Gastrocnemius medialis (tissue), 4 donors: ENCODE results near the gene PSMD9. TPM values are rescaled to one million over a fixed set of nuclear protein-coding genes. Genes with fewer than 3 reads are reported as not detected.
"Not testable (repeated sequence)": the region's sequence is repeated elsewhere in the genome, so short reads cannot be mapped to it uniquely, and the experiment has no call there.

Experiments
- ATAC-seq, 2 donors: fragments of 150-250 bp; one replicate each; pipeline ENCODE4 v1.9.1; 2016
- DNase-seq, 2 donors: peaks; one replicate each; pipeline ENCODE4 v3.0.0-alpha.2; 2019
- H3K27ac ChIP-seq, 4 donors: fragments of 200-600 bp; sonication (generic); 1 replicate in 1 of 4; 2 replicates in 3 of 4; pipeline ENCODE4 v1.5.1; 2016 to 2018; ENCODE audit warnings: mild to moderate bottlenecking in 2 of 4, moderate library complexity in 1 of 4
- H3K27me3 ChIP-seq, 3 donors: fragments of 200-600 bp; sonication (generic) in 2 of 3; 1 replicate in 1 of 3; 2 replicates in 2 of 3; pipeline versions ENCODE4 v1.5.1 to v1.6.0; 2016 to 2019; ENCODE audit warnings: mild to moderate bottlenecking in 1 of 3, moderate library complexity in 1 of 3
- H3K36me3 ChIP-seq, 2 donors: fragments of 200-600 bp; sonication (generic) in 1 of 2; one replicate each; pipeline ENCODE4 v1.5.1; 2017 to 2018
- H3K4me1 ChIP-seq, 2 donors: fragments of 200-600 bp; sonication (generic) in 1 of 2; one replicate each; pipeline ENCODE4 v1.5.1; 2016 to 2017; ENCODE audit warnings: mild to moderate bottlenecking in 2 of 2
- H3K4me3 ChIP-seq, 4 donors: fragments of 200-600 bp; sonication (generic) in 3 of 4; 1 replicate in 1 of 4; 2 replicates in 3 of 4; pipeline ENCODE4 v1.5.1; 2016 to 2019; ENCODE audit warnings: mild to moderate bottlenecking in 2 of 4
- H3K9me3 ChIP-seq, 3 donors: fragments of 200-600 bp; sonication (generic) in 2 of 3; 1 replicate in 1 of 3; 2 replicates in 2 of 3; pipeline ENCODE4 v1.5.1; 2016 to 2019
- POLR2A ChIP-seq, 2 donors: fragments of 450-650 bp; IDR thresholded peaks; one replicate each; pipeline ENCODE4 v1.6.1; 2017; ENCODE audit warnings: antibody characterized with exemption in 2 of 2, mild to moderate bottlenecking in 2 of 2, moderate library complexity in 2 of 2
- in situ Hi-C, 4 donors: fragments of 200-750 bp; cut with MboI; loops; one replicate each; pipeline versions ENCODE4 v1.15.0 to v1.8.0; 2017; ENCODE audit warnings: low sequenced_read_pairs in 4 of 4
- intact Hi-C: fragments of 100-400 bp; cut with DNase I; formaldehyde crosslinking; loops from one replicate; pipeline ENCODE4 v1.15.1; 2023; ENCODE audit warnings: low total_unique reads
- total RNA-seq, 4 donors: library from RNA; depleted of rRNA; stranded (reverse); fragments of >200 nt; gene quantifications; one replicate each; pipeline versions ENCODE4 v1.1.0 to v1.2.3, GENCODE V29; 2016
- TF ChIP-seq, protein P1 (sequence below), 5 experiments: fragments of 450-650 bp in 3 of 5; fragments of 200-600 bp in 2 of 5; sonication (generic) in 2 of 5; IDR thresholded peaks in 4 of 5; conservative IDR thresholded peaks in 1 of 5; 1 replicate in 4 of 5; 2 replicates in 1 of 5; pipeline ENCODE4 v1.5.1; 2016 to 2019; ENCODE audit warnings: antibody characterized with exemption in 5 of 5, mild to moderate bottlenecking in 3 of 5, moderate library complexity in 3 of 5

Gene PSMD9
- total RNA-seq, 4 donors from 2014 or later: 16.5 to 84.9 (median 47.0) TPM

DNA sequence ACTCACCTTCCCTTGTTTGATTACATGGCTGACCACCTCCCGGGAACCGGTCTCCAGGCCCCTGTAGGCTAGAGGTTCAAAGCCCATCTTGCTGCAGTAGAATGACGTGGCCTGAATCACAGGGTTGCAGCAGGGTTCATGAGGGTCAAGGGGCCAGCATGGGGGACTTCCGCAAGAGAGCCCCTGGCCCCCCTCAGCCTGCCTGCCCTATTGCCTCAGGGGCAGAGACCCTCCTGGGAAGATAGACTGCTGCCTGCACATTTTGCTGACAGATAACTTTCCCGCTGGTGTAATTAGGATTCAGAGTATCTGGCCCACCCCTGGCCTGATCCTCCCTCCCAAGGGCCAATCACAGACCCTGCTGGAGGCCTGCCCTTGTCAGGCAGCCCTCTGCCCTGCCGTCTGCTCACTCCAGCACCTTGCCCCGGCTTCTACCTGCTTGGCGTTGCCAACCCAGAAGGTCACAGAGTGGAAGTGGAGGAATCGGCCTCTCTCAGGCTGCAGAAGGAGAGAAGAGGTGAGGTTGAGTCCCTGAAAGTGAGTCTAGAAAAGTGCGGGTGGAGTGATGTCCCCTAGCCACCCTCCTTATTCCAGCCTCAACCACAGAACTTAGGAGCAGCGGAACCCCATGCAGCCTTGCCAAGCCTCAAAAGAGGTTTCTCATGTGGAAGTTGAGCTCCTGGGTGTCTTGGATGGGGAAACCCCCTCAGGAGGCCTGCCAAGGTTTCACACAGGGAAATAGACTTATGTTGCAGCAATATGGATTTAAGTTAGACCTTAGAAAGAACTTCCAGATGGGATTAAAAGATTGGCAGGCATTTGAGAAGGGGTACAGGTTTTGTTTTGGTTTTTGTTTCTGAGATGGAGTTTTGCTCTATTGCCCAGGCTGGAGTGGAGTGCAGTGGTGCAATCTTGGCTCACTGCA lies 31.0 kb upstream of the PSMD9 start:
- no peak for ATAC-seq
- TF ChIP-seq, protein P1, sequence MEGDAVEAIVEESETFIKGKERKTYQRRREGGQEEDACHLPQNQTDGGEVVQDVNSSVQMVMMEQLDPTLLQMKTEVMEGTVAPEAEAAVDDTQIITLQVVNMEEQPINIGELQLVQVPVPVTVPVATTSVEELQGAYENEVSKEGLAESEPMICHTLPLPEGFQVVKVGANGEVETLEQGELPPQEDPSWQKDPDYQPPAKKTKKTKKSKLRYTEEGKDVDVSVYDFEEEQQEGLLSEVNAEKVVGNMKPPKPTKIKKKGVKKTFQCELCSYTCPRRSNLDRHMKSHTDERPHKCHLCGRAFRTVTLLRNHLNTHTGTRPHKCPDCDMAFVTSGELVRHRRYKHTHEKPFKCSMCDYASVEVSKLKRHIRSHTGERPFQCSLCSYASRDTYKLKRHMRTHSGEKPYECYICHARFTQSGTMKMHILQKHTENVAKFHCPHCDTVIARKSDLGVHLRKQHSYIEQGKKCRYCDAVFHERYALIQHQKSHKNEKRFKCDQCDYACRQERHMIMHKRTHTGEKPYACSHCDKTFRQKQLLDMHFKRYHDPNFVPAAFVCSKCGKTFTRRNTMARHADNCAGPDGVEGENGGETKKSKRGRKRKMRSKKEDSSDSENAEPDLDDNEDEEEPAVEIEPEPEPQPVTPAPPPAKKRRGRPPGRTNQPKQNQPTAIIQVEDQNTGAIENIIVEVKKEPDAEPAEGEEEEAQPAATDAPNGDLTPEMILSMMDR (IDR thresholded peaks at IDR 0.05 in 4 of 5, conservative IDR thresholded peaks at IDR 0.05 in 1 of 5): no peak
- TF ChIP-seq POLR2A (IDR thresholded peaks at IDR 0.05): no peak
- no peak overlapping the region for H3K4me3 ChIP-seq
- no peaks in the 10 kb centered on the region for H3K9me3 ChIP-seq
- intact Hi-C loops: loop anchor here (2.0 kb wide), 1 partner anchor 31 kb away; the partner anchor contains the start of gene PSMD9
- H3K36me3 ChIP-seq: no peaks in the 10 kb centered on the region
- H3K4me1 ChIP-seq: peaks cover 28 to 33% of the 10 kb centered on the region in 2 donors
- no peaks in the 10 kb centered on the region for H3K27me3 ChIP-seq
- in situ Hi-C loops: no loop called here
- DNase-seq: no peak
- peak overlapping the region in 2 of 4 donors; percentile 86 to 94 for H3K27ac ChIP-seq

DNA sequence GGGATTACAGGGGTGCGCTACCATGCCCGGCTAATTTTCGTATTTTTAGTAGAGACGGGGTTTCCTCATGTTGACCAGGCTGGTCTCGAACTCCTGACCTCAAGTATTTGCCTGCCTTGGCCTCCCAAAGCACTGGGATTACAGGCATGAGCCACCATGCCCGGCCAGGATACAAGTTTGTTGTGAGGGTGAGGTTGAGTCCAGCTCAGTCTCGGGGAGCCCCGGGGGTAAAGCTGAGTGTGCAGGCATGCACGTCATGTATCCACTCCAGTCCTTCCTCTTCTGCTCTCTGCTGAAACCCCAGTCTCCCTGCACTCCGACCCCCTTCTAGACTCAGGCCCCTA lies 30.3 kb upstream of the PSMD9 start:
- TF ChIP-seq, protein P1 (IDR thresholded peaks at IDR 0.05 in 4 of 5, conservative IDR thresholded peaks at IDR 0.05 in 1 of 5): no peak
- TF ChIP-seq POLR2A (IDR thresholded peaks at IDR 0.05): no peak
- ATAC-seq (no peak), DNase-seq (no peak)
- H3K36me3 ChIP-seq: no peaks in the 10 kb centered on the region
- H3K27ac ChIP-seq: peak overlapping the region; percentile 83 to 94 (median 90)
- no peaks in the 10 kb centered on the region for H3K9me3 ChIP-seq
- no peak overlapping the region for H3K4me3 ChIP-seq
- in situ Hi-C loops (no loop called here), intact Hi-C loops (loop anchor here (2.0 kb wide), 1 partner anchor 31 kb away; the partner anchor contains the start of gene PSMD9)
- no peaks in the 10 kb centered on the region for H3K27me3 ChIP-seq
- H3K4me1 ChIP-seq: peaks cover 31 to 33% of the 10 kb centered on the region in 2 donors

DNA sequence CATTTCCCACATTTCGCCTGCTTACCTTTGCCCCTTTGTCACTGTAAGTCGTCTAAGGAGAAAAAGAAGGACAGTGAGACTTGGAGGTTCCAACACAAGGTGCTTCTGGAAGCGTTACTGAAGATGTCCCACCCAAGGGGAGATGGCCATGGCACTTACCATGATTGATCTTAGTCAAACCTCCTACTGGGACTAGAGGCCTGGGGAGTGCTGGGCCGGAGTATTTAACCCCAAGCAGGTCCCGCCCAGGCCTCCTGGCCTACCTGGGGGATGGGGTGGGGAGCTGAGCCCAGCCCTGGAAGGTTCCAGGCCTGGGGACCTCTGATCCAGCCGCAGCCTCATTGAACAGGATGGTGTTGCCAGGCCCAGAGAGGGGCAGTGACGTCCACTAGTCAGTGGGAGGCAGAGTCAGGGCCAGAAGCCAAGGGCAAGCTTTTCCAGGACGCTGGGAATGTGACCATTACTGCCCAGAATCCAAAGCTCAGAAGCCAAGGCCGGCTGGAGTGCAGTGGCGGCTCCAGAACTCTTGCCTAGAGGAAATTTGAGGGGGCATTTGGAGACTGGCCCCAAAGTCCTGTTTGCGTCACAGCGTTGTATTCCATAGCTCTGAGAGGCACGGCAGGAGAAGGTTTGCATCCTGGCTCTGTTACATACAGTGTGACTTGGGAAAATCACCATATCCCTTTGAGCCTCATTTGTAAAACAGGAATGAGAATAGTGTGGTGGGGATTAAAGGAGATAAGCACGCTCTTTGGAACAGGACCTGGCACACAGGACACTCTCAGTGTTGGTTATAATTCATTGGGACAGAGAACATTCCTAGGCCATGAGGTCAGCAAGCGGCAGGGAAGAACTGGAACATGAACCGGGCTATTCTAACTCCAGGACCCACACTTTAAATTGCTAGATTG lies 29.7 kb upstream of the PSMD9 start, which contains the start of gene HPD:
Gene HPD (minus strand): TSS at position 198 of the 911 bp plus-strand sequence. CDS start 36 bp downstream, at position 162.
- no peaks in the 10 kb centered on the region for H3K27me3 ChIP-seq
- TF ChIP-seq, protein P1 (IDR thresholded peaks at IDR 0.05 in 4 of 5, conservative IDR thresholded peaks at IDR 0.05 in 1 of 5): no peak
- no peak for TF ChIP-seq POLR2A (IDR thresholded peaks at IDR 0.05)
- peak; percentile 93 to 94 for ATAC-seq
- intact Hi-C loops: loop anchor here (2.0 kb wide), 1 partner anchor 30 kb away; the partner anchor contains the start of gene PSMD9
- DNase-seq: peak; percentile 80 to 84
- no peaks in the 10 kb centered on the region for H3K9me3 ChIP-seq
- in situ Hi-C loops: no loop called here
- no peak within 1 kb of the TSS for H3K4me3 ChIP-seq
- H3K4me1 ChIP-seq: peaks cover 31 to 33% of the 10 kb centered on the region in 2 donors
- H3K27ac ChIP-seq: peak within 1 kb of the TSS; percentile 83 to 94 (median 90)
- H3K36me3 ChIP-seq: no peaks in the 10 kb centered on the region

DNA sequence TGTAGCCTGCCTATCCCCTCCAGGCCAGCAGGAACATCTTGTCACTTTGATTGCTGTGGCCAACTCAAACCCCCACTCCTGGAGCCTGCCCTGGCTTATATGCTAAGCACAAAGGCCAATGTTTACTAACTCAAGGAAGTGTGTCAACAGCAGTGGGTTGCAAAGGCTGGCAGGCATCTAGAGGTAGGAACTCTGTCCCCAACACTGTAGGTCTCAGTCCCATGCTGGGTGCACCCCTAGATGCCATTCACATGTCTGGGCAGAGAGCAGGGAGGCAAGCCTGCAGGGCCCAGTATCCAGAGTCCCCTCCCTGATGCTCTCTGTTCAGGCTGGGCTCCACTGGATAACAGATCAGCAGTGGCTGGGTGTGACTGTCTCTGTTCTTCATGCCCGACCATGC lies 28.3 kb upstream of the PSMD9 start:
- TF ChIP-seq POLR2A (IDR thresholded peaks at IDR 0.05): no peak
- TF ChIP-seq, protein P1 (IDR thresholded peaks at IDR 0.05 in 4 of 5, conservative IDR thresholded peaks at IDR 0.05 in 1 of 5): no peak
- H3K36me3 ChIP-seq: no peaks in the 10 kb centered on the region
- DNase-seq (peak; percentile 30 to 34), ATAC-seq (peak in 1 of 2 donors; percentile 42)
- peak overlapping the region; percentile 83 to 94 (median 90) for H3K27ac ChIP-seq
- no peaks in the 10 kb centered on the region for H3K27me3 ChIP-seq
- intact Hi-C loops: no loop called here
- peaks cover 31 to 33% of the 10 kb centered on the region in 2 donors for H3K4me1 ChIP-seq
- H3K9me3 ChIP-seq: no peaks in the 10 kb centered on the region
- in situ Hi-C loops: no loop called here
- no peak overlapping the region for H3K4me3 ChIP-seq

DNA sequence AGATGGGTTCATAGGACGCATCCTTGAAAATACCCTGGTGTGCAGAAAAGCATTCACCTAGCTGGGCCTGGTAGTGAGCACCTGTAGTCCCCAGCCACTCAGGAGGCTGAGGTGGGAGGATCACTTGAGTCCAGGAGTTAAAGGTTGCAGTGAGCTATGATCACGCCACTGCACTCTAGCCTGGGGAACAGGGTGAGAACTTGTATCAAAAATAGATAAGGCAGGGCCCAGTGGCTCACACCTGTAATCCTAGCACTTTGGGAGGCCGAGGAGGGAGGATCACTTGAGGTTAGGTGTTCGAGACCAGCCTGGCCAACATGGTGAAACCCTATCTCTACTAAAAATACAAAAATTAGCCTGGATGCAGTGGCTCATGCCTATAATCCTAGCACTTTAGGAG lies 27.9 kb upstream of the PSMD9 start:
- H3K4me3 ChIP-seq, ATAC-seq, DNase-seq, in situ Hi-C loops, H3K9me3 ChIP-seq, intact Hi-C loops, H3K36me3 ChIP-seq, H3K27me3 ChIP-seq: not testable (repeated sequence)
- H3K4me1 ChIP-seq: peaks cover 31 to 33% of the 10 kb centered on the region in 2 donors
- peak overlapping the region; percentile 2 to 94 (median 88) for H3K27ac ChIP-seq
